ENCODE measurements around the gene IL1RAPL1.

Gene IL1RAPL1

GRCh38 chrX:28659269-28659668, 72.0 kb downstream of the IL1RAPL1 start:
- TF ChIP-seq ZFX (IDR thresholded peaks at IDR 0.05), result no peak
- TF ChIP-seq, protein P1, sequence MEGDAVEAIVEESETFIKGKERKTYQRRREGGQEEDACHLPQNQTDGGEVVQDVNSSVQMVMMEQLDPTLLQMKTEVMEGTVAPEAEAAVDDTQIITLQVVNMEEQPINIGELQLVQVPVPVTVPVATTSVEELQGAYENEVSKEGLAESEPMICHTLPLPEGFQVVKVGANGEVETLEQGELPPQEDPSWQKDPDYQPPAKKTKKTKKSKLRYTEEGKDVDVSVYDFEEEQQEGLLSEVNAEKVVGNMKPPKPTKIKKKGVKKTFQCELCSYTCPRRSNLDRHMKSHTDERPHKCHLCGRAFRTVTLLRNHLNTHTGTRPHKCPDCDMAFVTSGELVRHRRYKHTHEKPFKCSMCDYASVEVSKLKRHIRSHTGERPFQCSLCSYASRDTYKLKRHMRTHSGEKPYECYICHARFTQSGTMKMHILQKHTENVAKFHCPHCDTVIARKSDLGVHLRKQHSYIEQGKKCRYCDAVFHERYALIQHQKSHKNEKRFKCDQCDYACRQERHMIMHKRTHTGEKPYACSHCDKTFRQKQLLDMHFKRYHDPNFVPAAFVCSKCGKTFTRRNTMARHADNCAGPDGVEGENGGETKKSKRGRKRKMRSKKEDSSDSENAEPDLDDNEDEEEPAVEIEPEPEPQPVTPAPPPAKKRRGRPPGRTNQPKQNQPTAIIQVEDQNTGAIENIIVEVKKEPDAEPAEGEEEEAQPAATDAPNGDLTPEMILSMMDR (conservative IDR thresholded peaks at IDR 0.05), result peak; percentile 47
- H3K27ac ChIP-seq, result no peak overlapping the region

- no peak for TF ChIP-seq ZFX (IDR thresholded peaks at IDR 0.05)
- TF ChIP-seq, protein P1 (conservative IDR thresholded peaks at IDR 0.05), result no peak
- H3K27ac ChIP-seq, result no peak overlapping the region
Observed at GRCh38 chrX:28665778-28666177, 78.5 kb downstream of the IL1RAPL1 start.

DNA sequence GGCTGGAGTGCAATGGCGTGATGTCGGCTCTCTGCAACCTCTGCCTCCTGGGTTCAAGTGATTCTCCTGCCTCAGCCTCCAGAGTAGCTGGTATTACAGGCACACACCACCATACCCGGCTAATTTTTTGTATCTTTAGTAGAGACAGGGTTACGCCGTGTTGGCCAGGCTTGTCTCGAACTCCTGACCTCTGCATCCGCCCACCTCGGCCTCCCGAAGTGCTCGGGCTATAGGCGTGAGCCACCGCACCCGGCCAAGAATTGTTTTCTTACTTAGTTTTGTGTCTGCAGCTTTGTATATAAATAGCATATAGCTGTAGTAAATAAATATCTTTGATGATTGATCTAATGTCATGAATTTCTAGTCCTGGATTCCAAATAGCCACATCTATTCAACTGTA, 81.1 kb downstream of the IL1RAPL1 start:
- no peak for TF ChIP-seq ZFX (IDR thresholded peaks at IDR 0.05)
- TF ChIP-seq, protein P1 (conservative IDR thresholded peaks at IDR 0.05), result no peak
- no peak overlapping the region for H3K27ac ChIP-seq

- no peak for TF ChIP-seq ZFX (IDR thresholded peaks at IDR 0.05)
- TF ChIP-seq, protein P1 (conservative IDR thresholded peaks at IDR 0.05), result no peak
- H3K27ac ChIP-seq, result no peak overlapping the region
Observed at GRCh38 chrX:28668957-28669356, 81.7 kb downstream of the IL1RAPL1 start.

DNA sequence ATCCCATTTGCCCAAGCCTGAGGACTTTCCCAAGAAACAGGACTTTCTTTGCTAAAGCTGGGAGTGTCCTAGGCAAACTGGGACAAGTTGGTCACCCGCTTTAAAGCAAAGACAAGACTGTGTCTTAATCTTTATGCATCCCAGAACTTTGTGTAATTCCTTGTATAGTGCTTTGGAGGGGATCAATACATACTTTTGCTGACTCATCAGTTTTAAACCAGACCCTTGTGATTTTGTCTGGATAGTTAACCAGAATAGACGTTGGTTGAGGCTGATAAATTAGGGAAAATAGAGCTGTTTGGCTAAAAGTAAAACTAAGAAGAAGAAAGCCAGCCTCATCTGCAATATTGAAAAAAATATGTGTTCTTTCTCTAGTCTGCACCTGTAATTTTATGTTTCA, 82.8 kb downstream of the IL1RAPL1 start:
- no peak for TF ChIP-seq ZFX (IDR thresholded peaks at IDR 0.05)
- TF ChIP-seq, protein P1 (conservative IDR thresholded peaks at IDR 0.05), result no peak
- no peak overlapping the region for H3K27ac ChIP-seq

DNA sequence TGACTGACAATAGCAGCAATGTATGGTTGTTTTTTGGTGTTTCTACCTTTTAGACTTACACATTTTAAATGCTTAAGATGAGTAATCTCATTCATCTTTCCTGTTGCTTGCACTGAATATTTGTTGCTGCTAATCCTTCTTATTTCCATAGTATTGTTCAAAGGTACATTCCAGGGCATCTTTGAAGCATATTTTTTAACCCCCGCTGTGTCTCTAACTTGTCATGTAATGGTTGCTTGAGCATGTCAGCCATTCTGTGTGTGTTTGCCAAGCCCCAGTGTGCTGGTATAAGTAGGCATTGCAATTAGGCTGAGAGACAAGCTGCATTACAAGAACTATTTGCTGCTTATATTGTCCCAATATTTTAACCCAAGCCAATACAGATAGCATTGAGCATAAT, 87.9 kb downstream of the IL1RAPL1 start:
- TF ChIP-seq ZFX (IDR thresholded peaks at IDR 0.05), result no peak
- TF ChIP-seq, protein P1 (conservative IDR thresholded peaks at IDR 0.05), result no peak
- no peak overlapping the region for H3K27ac ChIP-seq

DNA sequence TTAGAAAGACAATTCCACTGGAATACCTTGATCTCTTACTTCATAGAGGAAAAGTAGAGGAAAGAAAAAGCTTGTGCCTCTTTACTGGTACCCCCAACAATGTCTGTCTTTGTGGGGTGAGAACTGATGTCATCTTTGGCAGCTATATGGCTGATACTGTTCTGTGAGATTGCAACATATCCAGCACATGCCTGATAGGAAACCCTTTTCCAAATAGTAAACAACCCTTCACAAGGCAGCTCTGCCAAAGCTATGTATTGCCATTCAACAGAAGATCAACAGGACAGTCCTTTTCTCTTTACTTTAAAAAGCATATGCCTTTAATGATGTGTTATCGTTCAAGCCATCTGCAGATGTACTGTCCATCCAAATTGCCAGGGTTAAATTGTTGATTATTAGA, 105.9 kb downstream of the IL1RAPL1 start:
- no peak overlapping the region for H3K27ac ChIP-seq
- TF ChIP-seq, protein P1 (conservative IDR thresholded peaks at IDR 0.05), result no peak
- no peak for TF ChIP-seq ZFX (IDR thresholded peaks at IDR 0.05)

Data from C4-2B (cell line).